ENCODE results near the gene TENM3. TPM values are rescaled to one million over a fixed set of nuclear protein-coding genes. Genes with fewer than 3 reads are reported as not detected.

Gene TENM3
- total and polyA plus RNA-seq, 2 of the 8 experiments (the other 6 are each of a cell fraction or from before 2014, with no cell fraction given): 36.9 to 69.3 TPM

DNA sequence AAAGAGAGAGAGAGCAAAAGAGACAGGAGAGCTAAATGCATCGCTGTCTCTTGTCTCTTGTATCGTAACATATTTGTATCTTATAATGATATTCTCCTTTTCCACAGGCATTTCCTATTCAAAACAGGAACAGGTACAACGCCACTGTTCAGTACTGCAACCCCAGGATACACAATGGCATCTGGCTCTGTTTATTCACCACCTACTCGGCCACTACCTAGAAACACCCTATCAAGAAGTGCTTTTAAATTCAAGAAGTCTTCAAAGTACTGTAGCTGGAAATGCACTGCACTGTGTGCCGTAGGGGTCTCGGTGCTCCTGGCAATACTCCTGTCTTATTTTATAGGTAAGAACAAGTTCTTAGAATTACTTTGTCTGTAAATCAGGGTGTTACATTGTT, 385.3 kb downstream of the TENM3 start (continued):
- no peak for TF ChIP-seq SP2 (IDR thresholded peaks at IDR 0.05; ENCODE audit: low read length)
- no peak for TF ChIP-seq CTCF (IDR thresholded peaks at IDR 0.05; ENCODE audit: control extremely low read depth in 1 of 3, insufficient read depth in 1 of 3, low read depth in 1 of 3, low read length in 3 of 3)
- no peak for TF ChIP-seq TCF12 (IDR thresholded peaks at IDR 0.05; ENCODE audit: low read depth, low read length)
- TF ChIP-seq SP4 (IDR thresholded peaks at IDR 0.05; ENCODE audit: low read length): no peak
- TF ChIP-seq TAF1 (IDR thresholded peaks at IDR 0.05; ENCODE audit: low read depth, low read length): no peak
